ENCODE measurements around the gene PNPO.

Gene PNPO

DNA sequence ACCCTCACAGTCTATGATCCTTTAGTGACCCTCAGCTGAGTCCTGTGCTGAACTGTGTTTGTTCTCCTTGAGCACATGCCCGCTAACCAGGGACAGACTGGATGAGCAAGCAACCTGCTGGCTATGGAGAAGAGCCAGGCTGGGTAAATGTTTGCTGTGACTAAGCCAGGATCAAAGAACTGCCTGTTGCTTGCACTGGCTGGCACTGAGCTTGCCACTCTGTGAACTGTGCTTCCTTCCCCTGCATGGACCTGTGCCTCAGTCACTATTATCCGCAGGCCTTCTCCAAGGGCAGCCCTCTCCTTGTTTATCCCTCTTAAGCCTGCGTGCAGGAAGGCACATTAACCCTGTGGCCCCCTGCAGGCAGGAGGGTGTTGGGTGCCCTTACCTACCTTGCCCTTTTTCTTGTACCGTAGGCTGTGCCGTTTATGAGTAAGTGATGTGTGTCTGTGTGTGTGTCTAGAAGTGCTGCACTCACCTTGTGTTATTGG lies 7.4 kb downstream of the PNPO start:
- Histone ChIP-seq H3K4me3 (ENCODE audit: low read depth, low read length, poor library complexity, severe bottlenecking) (no peak overlapping the region), H3F3A (ENCODE audit: insufficient read depth, low read length) (no peaks in the 10 kb centered on the region), H3K4me2 (ENCODE audit: low read length) (peak overlapping the region; percentile 57; the same call in 1 of the 2 replicates), H3K79me2 (ENCODE audit: insufficient read depth, low read length) (no peaks in the 10 kb centered on the region), H3K27ac (ENCODE audit: low read depth, low read length, poor library complexity, severe bottlenecking) (no peak overlapping the region), H3K27me3 (ENCODE audit: insufficient read depth, low read length) (no peaks in the 10 kb centered on the region), H4K20me1 (ENCODE audit: insufficient read depth, low read length) (no peaks in the 10 kb centered on the region), H3K9me2 (ENCODE audit: low read depth, low read length) (no peaks in the 10 kb centered on the region), H3K9me3 (ENCODE audit: low read length) (no peaks in the 10 kb centered on the region), H3K4me1 (ENCODE audit: insufficient read depth, low read length, severe bottlenecking) (peaks cover 18% of the 10 kb centered on the region), H3K9ac (ENCODE audit: low read length) (no peak overlapping the region; the same call in 1 of the 2 replicates), H3K36me3 (ENCODE audit: insufficient read depth, low read length) (peaks cover 52% of the 10 kb centered on the region), H2AFZ (ENCODE audit: low read length) (no peak overlapping the region)
- no peak for TF ChIP-seq EZH2 (IDR thresholded peaks at IDR 0.05; ENCODE audit: borderline replicate concordance, low read length)
- TF ChIP-seq, protein P1, sequence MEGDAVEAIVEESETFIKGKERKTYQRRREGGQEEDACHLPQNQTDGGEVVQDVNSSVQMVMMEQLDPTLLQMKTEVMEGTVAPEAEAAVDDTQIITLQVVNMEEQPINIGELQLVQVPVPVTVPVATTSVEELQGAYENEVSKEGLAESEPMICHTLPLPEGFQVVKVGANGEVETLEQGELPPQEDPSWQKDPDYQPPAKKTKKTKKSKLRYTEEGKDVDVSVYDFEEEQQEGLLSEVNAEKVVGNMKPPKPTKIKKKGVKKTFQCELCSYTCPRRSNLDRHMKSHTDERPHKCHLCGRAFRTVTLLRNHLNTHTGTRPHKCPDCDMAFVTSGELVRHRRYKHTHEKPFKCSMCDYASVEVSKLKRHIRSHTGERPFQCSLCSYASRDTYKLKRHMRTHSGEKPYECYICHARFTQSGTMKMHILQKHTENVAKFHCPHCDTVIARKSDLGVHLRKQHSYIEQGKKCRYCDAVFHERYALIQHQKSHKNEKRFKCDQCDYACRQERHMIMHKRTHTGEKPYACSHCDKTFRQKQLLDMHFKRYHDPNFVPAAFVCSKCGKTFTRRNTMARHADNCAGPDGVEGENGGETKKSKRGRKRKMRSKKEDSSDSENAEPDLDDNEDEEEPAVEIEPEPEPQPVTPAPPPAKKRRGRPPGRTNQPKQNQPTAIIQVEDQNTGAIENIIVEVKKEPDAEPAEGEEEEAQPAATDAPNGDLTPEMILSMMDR (IDR thresholded peaks at IDR 0.05; ENCODE audit: low read length): no peak

DNA sequence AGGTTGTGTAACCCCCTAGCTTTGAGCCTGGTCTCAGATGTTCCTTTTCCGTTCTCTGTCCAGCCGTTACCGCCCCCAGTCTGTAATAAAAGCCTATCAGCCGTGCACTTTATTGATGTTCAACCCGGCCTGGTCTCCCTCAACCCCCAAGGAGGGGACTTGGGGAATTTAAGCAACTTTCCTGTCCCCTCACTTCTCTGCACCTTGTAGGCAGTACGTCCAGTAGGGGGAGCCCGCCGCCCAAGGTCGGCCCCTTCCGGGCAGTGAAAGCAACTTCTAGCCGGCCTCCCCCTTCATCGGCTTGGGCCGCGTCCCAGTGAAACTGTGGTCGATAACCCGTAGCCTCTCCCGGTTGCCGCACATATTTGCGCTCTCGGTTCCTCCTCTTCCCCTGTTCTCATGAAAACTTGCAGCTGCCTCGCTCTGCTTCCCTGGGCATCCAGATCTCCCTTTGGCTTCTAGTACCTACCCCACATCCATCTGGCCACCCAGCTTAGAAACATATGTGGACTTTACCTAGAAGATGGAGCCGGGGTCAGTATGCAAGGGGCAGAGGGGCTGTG lies 7.9 kb downstream of the PNPO start:
- peak overlapping the region; percentile 57 for H3K4me2 ChIP-seq (ENCODE audit: low read length)
- H4K20me1 ChIP-seq (ENCODE audit: insufficient read depth, low read length): no peaks in the 10 kb centered on the region
- no peaks in the 10 kb centered on the region for H3K9me2 ChIP-seq (ENCODE audit: low read depth, low read length)
- peaks cover 18% of the 10 kb centered on the region for H3K4me1 ChIP-seq (ENCODE audit: insufficient read depth, low read length, severe bottlenecking)
- H3K9ac ChIP-seq (ENCODE audit: low read length): peak overlapping the region; percentile 57
- TF ChIP-seq, protein P1 (IDR thresholded peaks at IDR 0.05; ENCODE audit: low read length): peak; percentile 85
- no peak for TF ChIP-seq EZH2 (IDR thresholded peaks at IDR 0.05; ENCODE audit: borderline replicate concordance, low read length)
- no peaks in the 10 kb centered on the region for H3K27me3 ChIP-seq (ENCODE audit: insufficient read depth, low read length)
- no peaks in the 10 kb centered on the region for H3K79me2 ChIP-seq (ENCODE audit: insufficient read depth, low read length)
- no peak overlapping the region for H3K27ac ChIP-seq (ENCODE audit: low read depth, low read length, poor library complexity, severe bottlenecking)
- H2AFZ ChIP-seq (ENCODE audit: low read length): no peak overlapping the region
- H3K4me3 ChIP-seq (ENCODE audit: low read depth, low read length, poor library complexity, severe bottlenecking): peak overlapping the region; percentile 30
- peaks cover 51% of the 10 kb centered on the region for H3K36me3 ChIP-seq (ENCODE audit: insufficient read depth, low read length)
- H3K9me3 ChIP-seq (ENCODE audit: low read length): no peaks in the 10 kb centered on the region
- H3F3A ChIP-seq (ENCODE audit: insufficient read depth, low read length): no peaks in the 10 kb centered on the region

DNA sequence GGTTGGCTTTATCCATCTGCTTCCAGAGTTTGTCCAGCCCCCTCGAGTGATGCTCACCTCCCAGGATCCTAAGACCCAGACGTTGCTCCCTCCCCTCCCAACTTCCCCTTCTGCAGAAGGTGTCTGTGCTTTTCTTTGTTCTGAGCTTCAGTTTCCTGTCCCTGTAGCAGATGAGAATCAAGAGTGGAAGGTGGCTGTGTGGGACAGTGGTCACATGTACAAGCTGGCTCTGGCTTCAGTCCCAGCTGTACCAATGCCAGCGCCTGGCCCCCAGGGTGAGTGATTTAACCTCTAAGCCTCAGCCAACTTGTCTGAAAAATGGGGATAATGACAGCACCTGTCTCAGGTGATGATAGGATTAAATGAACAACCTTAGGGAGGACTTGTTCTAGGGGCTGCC lies 8.6 kb downstream of the PNPO start:
- no peaks in the 10 kb centered on the region for H3K9me3 ChIP-seq (ENCODE audit: low read length)
- H2AFZ ChIP-seq (ENCODE audit: low read length): no peak overlapping the region
- H3K9me2 ChIP-seq (ENCODE audit: low read depth, low read length): no peaks in the 10 kb centered on the region
- peak overlapping the region; percentile 57; the same call in 1 of the 2 replicates for H3K4me2 ChIP-seq (ENCODE audit: low read length)
- H3K4me1 ChIP-seq (ENCODE audit: insufficient read depth, low read length, severe bottlenecking): peaks cover 16% of the 10 kb centered on the region
- H3K4me3 ChIP-seq (ENCODE audit: low read depth, low read length, poor library complexity, severe bottlenecking): no peak overlapping the region
- no peaks in the 10 kb centered on the region for H3K79me2 ChIP-seq (ENCODE audit: insufficient read depth, low read length)
- TF ChIP-seq EZH2 (IDR thresholded peaks at IDR 0.05; ENCODE audit: borderline replicate concordance, low read length): no peak
- TF ChIP-seq, protein P1 (IDR thresholded peaks at IDR 0.05; ENCODE audit: low read length): no peak
- H4K20me1 ChIP-seq (ENCODE audit: insufficient read depth, low read length): no peaks in the 10 kb centered on the region
- H3K27ac ChIP-seq (ENCODE audit: low read depth, low read length, poor library complexity, severe bottlenecking): no peak overlapping the region
- no peaks in the 10 kb centered on the region for H3F3A ChIP-seq (ENCODE audit: insufficient read depth, low read length)
- no peaks in the 10 kb centered on the region for H3K27me3 ChIP-seq (ENCODE audit: insufficient read depth, low read length)
- H3K36me3 ChIP-seq (ENCODE audit: insufficient read depth, low read length): peaks cover 47% of the 10 kb centered on the region
- H3K9ac ChIP-seq (ENCODE audit: low read length): no peak overlapping the region; the same call in 1 of the 2 replicates

Measured in OCI-LY1 (cell line).